ENCODE measurements around the gene OTP. TPM values are rescaled to one million over a fixed set of nuclear protein-coding genes. Genes with fewer than 3 reads are reported as not detected.

Gene OTP
- total and polyA plus RNA-seq, 4 donors: not detected

DNA sequence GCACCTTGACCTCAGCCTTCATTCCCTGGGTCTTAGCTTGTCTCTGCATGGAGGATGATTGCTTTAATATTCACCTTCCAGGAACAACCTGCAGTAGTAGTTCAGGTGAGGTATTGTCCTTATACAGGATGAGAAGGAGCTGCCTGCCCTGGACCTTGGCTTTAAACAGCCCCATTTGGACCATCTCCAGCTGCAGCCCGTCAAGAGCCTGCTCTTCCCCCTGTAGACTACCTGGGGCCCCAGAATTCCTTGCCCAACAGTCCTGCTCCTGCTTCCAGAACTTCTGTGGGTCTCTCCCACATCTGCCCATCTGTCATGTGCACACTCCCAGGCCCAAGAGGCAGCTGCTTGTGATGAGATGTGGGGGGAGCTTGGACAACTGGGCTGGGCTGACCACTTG, 12.2 kb upstream of the OTP start:
- 49% methylated on average over 1 of the region's 1 CpG for WGBS
- H3K27me3 ChIP-seq (ENCODE audit: control insufficient read depth in 4 of 4, insufficient read depth in 4 of 4, low read length in 3 of 4): peaks cover 0 to 5% (median 2%) of the 10 kb centered on the region in 4 donors
- H3K4me3 ChIP-seq (ENCODE audit: low read depth in 1 of 3, low read length in 3 of 3): no peak overlapping the region
- H3K9ac ChIP-seq (ENCODE audit: low read depth in 1 of 2, low read length in 2 of 2): no peak overlapping the region
- H3K27ac ChIP-seq (ENCODE audit: low read depth in 1 of 2, low read length in 2 of 2): no peak overlapping the region
- DNase-seq (ENCODE audit: low spot score): no peak
- no peaks in the 10 kb centered on the region for H3K9me3 ChIP-seq (ENCODE audit: control insufficient read depth in 4 of 4, low read length in 3 of 4)
- no peaks in the 10 kb centered on the region for H3K36me3 ChIP-seq (ENCODE audit: control insufficient read depth in 4 of 4, insufficient read depth in 3 of 4, low read depth in 1 of 4, low read length in 3 of 4)
- TF ChIP-seq, protein P1, sequence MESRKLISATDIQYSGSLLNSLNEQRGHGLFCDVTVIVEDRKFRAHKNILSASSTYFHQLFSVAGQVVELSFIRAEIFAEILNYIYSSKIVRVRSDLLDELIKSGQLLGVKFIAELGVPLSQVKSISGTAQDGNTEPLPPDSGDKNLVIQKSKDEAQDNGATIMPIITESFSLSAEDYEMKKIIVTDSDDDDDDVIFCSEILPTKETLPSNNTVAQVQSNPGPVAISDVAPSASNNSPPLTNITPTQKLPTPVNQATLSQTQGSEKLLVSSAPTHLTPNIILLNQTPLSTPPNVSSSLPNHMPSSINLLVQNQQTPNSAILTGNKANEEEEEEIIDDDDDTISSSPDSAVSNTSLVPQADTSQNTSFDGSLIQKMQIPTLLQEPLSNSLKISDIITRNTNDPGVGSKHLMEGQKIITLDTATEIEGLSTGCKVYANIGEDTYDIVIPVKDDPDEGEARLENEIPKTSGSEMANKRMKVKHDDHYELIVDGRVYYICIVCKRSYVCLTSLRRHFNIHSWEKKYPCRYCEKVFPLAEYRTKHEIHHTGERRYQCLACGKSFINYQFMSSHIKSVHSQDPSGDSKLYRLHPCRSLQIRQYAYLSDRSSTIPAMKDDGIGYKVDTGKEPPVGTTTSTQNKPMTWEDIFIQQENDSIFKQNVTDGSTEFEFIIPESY (IDR thresholded peaks at IDR 0.05): no peak
- TF ChIP-seq, protein P2, sequence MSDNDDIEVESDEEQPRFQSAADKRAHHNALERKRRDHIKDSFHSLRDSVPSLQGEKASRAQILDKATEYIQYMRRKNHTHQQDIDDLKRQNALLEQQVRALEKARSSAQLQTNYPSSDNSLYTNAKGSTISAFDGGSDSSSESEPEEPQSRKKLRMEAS (IDR thresholded peaks at IDR 0.05): no peak
- TF ChIP-seq FOXA2 (IDR thresholded peaks at IDR 0.05): no peak
- no peak for TF ChIP-seq TAF1 (conservative IDR thresholded peaks at IDR 0.05)
- no peak for TF ChIP-seq NR2F2 (IDR thresholded peaks at IDR 0.05)
- TF ChIP-seq RAD21 (IDR thresholded peaks at IDR 0.05): no peak
- TF ChIP-seq EGR1 (IDR thresholded peaks at IDR 0.05; ENCODE audit: low read depth in 2 of 2): no peak
- no peak for TF ChIP-seq HNF4G (IDR thresholded peaks at IDR 0.05)
- TF ChIP-seq, protein P3, sequence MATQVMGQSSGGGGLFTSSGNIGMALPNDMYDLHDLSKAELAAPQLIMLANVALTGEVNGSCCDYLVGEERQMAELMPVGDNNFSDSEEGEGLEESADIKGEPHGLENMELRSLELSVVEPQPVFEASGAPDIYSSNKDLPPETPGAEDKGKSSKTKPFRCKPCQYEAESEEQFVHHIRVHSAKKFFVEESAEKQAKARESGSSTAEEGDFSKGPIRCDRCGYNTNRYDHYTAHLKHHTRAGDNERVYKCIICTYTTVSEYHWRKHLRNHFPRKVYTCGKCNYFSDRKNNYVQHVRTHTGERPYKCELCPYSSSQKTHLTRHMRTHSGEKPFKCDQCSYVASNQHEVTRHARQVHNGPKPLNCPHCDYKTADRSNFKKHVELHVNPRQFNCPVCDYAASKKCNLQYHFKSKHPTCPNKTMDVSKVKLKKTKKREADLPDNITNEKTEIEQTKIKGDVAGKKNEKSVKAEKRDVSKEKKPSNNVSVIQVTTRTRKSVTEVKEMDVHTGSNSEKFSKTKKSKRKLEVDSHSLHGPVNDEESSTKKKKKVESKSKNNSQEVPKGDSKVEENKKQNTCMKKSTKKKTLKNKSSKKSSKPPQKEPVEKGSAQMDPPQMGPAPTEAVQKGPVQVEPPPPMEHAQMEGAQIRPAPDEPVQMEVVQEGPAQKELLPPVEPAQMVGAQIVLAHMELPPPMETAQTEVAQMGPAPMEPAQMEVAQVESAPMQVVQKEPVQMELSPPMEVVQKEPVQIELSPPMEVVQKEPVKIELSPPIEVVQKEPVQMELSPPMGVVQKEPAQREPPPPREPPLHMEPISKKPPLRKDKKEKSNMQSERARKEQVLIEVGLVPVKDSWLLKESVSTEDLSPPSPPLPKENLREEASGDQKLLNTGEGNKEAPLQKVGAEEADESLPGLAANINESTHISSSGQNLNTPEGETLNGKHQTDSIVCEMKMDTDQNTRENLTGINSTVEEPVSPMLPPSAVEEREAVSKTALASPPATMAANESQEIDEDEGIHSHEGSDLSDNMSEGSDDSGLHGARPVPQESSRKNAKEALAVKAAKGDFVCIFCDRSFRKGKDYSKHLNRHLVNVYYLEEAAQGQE (IDR thresholded peaks at IDR 0.05): no peak
- TF ChIP-seq, protein P4, sequence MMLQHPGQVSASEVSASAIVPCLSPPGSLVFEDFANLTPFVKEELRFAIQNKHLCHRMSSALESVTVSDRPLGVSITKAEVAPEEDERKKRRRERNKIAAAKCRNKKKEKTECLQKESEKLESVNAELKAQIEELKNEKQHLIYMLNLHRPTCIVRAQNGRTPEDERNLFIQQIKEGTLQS (IDR thresholded peaks at IDR 0.05): no peak
- no peak for TF ChIP-seq JUND (IDR thresholded peaks at IDR 0.05)
- no peak for TF ChIP-seq FOXA1 (IDR thresholded peaks at IDR 0.05)
- TF ChIP-seq GABPA (IDR thresholded peaks at IDR 0.05 in 1 of 2, conservative IDR thresholded peaks at IDR 0.05 in 1 of 2): no peak
- TF ChIP-seq SP1 (IDR thresholded peaks at IDR 0.05): no peak
- TF ChIP-seq RXRA (IDR thresholded peaks at IDR 0.05): no peak
- no peak for TF ChIP-seq YY1 (IDR thresholded peaks at IDR 0.05)
- TF ChIP-seq, protein P5, sequence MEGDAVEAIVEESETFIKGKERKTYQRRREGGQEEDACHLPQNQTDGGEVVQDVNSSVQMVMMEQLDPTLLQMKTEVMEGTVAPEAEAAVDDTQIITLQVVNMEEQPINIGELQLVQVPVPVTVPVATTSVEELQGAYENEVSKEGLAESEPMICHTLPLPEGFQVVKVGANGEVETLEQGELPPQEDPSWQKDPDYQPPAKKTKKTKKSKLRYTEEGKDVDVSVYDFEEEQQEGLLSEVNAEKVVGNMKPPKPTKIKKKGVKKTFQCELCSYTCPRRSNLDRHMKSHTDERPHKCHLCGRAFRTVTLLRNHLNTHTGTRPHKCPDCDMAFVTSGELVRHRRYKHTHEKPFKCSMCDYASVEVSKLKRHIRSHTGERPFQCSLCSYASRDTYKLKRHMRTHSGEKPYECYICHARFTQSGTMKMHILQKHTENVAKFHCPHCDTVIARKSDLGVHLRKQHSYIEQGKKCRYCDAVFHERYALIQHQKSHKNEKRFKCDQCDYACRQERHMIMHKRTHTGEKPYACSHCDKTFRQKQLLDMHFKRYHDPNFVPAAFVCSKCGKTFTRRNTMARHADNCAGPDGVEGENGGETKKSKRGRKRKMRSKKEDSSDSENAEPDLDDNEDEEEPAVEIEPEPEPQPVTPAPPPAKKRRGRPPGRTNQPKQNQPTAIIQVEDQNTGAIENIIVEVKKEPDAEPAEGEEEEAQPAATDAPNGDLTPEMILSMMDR (IDR thresholded peaks at IDR 0.05; ENCODE audit: low read depth, low read length, missing input control): no peak
- H3K4me1 ChIP-seq (ENCODE audit: control insufficient read depth in 4 of 4, insufficient read depth in 4 of 4, low read length in 3 of 4): peaks cover 0 to 2% (median 2%) of the 10 kb centered on the region in 4 donors
